HG03196 (cell line): ENCODE data around the gene AKAP17A.

Experiments
- ATAC-seq: cut with Tn5 transposase; IDR thresholded peaks from one replicate; pipeline ENCODE4 v1.9.1; 2021; ENCODE audit not compliant: unreplicated experiment

Gene AKAP17A

DNA sequence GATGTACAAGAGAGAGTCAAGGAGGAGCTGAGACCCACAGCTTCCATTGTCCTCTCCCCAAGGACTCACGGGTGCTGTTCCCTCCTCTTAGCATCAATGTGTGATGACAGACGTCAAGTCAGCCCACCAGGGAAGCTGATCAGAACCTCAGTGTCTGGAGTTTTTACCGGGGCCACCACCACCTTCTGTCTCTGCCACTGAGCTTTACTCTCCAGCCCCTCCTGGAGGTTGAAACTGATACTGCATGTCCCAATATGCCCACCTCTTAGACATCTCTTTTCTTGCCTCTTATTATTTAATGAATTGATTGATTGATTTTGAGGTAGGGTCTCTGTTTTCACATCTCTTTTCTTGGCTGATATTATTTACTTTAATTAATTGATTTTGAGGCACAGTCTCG, 10.3 kb upstream of the AKAP17A start:
- ATAC-seq: no peak

DNA sequence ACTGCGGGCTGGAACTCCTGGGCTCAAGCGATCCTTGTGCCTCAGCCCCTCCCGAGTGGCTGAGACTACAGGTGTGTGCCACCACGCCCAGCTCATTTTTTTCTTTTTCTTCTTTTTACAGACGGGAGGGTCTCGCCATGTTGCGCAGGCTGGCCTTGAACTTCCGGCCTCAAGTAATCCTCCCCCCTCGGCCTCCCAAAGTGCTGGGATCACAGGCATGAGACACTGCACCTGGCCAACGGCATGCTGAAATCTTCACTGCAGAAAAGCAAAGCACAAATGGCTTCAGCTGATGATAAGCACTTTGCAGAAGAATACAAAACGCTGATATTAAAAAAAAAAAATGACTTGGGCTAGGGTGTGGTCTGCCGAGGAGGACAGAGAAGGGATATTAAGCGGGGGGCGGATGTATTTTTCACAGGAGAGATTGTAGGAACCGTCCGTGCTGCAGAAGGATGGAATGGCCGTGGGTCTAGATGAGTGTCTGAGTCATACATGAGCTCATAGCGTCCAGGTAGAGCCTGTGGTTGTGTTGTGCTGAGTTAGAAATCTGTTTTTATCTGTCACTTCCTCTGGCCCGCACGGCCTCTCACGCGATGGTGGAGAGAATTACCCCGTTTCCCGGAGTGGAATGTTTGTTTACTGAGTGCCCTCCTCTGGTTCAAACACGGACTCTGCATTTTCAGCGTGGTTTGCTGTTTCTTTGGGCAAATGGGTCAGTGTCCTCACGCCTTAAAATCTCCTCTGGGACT, 8.5 kb upstream of the AKAP17A start:
- peak; percentile 49 for ATAC-seq

DNA sequence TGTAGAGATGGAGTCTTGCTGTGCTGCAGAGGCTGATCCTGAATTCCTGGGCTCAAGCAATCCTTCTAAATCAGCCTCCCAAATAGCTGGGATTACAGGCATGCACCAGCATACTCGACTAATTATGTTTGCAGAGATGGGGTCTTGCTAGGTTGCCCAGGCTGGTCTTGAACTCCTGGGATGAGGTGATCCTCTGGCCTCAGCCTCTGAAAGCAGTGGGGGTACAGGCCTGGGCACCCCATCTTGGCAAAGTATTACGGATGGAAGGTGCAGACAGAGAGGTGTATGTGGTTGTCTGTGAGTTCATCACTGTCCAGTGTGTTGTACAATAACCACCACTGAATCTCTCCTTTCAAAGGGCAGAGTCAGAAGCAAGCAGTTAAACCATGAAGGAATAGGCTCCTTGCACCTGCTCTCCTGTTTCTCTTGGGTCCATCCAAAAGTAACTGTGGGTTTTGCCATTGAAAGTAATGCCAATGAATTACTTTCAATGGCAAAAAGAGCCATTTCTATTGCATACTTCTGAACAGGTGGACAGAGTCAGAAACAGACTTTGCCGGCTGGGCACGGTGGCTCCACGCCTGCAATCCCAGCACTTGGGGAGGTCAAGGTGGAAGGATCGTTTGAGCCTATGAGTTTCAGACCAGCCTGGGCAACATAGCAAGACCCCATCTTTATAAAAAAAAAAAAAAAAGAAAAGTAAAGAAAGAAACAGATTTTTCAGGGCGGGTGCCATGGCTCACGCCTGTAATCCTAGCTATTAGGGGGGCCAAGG, 7.0 kb upstream of the AKAP17A start:
- ATAC-seq: no peak

GRCh38 chrX:1587161-1587560, 4.2 kb upstream of the AKAP17A start:
- ATAC-seq: no peak

- ATAC-seq: no peak
Measured at GRCh38 chrX:1589356-1590130, 1.9 kb upstream of the AKAP17A start.

GRCh38 chrX:1591863-1592469, 562 bp downstream of the AKAP17A start:
- peak; percentile 10 for ATAC-seq

DNA sequence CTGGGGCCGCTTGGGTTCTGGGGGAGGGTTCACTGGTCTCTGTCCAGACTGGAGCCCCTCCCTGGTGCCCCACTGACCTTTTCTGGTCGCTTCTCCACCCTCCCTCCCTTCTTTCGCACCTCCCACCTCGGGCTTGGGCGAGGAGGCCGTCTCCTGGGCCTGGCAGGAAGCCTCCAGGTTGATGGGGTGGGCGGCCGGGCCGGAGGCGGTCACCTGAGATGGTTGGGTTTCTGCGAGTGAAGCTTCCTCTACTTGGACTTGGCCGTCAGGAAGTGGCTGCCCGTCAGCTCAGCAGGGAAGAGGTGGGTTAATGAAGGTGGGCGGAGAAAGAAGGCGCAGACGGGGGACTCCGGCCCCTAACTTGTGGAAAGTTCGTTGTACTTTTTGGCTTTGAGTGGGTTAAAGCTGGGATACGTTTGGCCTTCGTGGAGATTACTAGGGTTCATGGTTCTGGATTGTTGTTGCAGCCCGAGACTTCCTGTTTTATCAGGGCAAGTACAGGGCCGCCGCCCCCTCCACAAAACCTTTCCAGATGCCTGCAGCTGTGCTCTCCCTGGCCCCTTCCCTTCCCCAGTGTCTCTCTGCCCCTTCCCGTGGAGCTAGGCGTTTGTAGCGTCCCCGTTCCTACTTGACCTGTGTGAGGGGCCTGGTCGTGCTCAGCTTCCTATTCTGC, 1.2 kb downstream of the AKAP17A start:
- peak; percentile 38 for ATAC-seq

DNA sequence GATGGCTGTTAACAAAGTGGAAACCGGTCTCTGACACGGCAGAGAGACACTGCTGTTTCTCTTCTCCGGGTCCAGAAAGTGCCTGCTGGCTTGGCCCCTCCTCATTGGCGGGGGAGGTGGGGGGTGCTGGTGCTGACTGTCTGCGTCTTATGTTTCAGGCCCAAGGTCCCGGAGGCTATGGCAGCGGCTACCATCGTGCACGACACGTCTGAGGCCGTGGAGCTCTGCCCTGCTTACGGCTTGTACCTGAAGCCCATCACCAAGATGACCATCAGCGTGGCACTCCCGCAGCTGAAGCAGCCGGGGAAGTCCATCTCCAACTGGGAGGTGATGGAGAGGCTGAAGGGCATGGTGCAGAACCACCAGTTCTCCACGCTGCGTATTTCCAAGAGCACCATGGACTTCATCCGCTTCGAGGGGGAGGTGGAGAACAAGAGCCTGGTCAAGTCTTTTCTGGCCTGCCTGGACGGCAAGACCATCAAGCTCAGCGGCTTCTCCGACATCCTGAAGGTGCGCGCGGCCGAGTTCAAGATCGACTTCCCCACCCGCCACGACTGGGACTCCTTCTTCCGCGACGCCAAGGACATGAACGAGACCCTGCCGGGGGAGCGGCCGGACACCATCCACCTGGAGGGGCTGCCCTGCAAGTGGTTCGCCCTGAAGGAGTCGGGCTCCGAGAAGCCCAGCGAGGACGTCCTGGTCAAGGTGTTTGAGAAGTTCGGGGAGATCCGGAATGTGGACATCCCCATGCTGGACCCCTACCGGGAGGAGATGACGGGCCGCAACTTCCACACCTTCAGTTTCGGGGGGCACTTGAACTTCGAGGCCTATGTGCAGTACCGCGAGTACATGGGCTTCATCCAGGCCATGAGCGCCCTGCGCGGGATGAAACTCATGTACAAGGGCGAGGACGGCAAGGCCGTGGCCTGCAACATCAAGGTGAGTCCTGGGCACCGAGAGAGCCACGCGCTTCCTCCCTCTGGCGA, 2.2 kb downstream of the AKAP17A start:
- no peak for ATAC-seq

GRCh38 chrX:1595711-1596060, 4.3 kb downstream of the AKAP17A start:
- ATAC-seq: no peak

DNA sequence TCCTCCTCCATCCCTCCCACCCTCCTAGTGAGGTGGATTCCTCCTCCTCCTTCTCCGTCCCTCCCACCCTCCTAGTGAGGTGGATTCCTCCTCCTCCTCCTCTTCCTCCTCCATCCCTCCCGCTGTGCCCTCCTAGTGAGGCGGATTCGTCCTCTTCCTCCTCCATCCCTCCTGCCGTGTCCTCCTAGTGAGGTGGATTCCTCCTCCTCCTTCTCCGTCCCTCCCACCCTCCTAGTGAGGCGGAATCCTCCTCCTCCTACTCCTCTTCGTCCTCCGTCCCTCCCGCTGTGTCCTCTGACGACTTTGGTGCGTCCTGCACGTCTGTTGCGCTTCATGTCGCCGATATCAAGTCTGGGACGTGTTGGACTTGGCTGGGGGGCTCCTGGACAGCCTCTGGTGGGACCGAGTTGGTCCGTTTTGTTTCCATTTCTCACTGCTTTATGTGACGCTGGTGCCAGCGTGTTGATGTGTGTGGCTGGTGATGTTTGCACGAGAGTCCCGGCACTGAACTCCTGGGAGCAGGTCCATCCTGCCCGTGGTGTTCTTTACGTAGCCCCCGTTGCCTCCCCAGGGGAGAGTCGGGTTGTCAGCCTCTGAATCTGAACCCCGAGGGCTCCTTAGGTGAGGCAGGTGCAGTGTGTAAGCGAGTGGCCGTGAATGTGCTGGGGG, 5.4 kb downstream of the AKAP17A start:
- ATAC-seq: no peak

- no peak for ATAC-seq
Measured at GRCh38 chrX:1597345-1598020, 6.1 kb downstream of the AKAP17A start.

DNA sequence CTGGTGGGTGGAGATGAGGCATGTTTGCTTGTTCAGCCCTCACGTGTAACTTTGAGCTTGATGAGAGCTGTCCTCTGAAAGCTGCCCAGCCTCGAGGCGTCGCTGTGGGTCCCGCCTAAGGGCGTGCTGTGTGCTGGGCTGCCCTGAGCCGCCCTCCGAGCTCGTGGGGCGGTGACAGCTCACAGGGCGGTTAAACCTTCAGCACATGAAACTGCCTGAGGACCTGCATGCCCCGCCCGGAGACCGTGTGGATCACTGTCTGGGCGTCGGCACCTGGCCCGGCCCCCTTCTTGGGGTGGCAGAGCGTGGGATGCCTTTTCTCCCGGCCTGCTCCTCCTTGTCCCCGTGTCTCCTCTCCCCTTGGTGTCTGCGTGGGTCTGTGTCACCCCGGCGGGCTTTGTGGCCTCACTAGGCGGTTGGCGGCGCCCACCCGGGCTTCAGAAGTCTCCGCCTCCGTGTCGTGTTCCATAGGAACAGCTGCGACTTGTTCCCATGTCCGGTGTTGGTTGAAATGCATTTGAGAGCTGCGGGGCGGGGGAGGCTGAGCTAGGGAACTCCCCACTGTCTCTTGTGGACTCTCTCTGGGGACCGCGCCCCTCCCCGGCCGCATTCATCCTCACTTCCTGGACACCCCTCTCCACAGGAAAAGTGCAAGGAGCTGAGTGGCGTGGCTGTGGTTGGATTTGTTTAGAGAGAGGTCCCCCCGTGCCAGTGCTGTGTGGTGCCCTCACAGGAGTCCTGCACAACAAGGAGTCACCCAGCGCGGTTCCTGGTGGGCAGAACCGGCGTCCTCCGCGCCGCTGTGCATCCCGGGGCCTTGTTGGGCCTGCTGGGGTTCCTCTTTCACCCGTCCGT, 6.8 kb downstream of the AKAP17A start:
- ATAC-seq: no peak

GRCh38 chrX:1598876-1599790, 7.7 kb downstream of the AKAP17A start:
- no peak for ATAC-seq

GRCh38 chrX:1599791-1600405, 8.5 kb downstream of the AKAP17A start:
- ATAC-seq: no peak

GRCh38 chrX:1600406-1601050, 9.1 kb downstream of the AKAP17A start:
- ATAC-seq: no peak
